PFSK-1 (cell line): ENCODE data around the gene PTRH1.

Source experiments
- FOXP2 ChIP-seq: optimal IDR thresholded peaks from 2 replicates; pipeline ENCODE3; 2011; ENCODE audit warnings: borderline replicate concordance, control low read depth, inconsistent platforms; ENCODE audit not compliant: insufficient read depth; ENCODE audit errors: extremely low read length, extremely low read depth
- POLR2AphosphoS5 ChIP-seq: IDR thresholded peaks from 2 replicates; pipeline ENCODE4 v1.6.1; 2012; ENCODE audit warnings: low read depth, mild to moderate bottlenecking, control low read depth, low read length, moderate library complexity
- REST ChIP-seq, 2 experiments: IDR thresholded peaks; 2 replicates each; pipeline versions ENCODE4 v1.6.1 to v1.8.0; 2011 to 2012; ENCODE audit warnings: low read depth in 2 of 2, low read length in 2 of 2, control low read depth in 1 of 2, inconsistent platforms in 1 of 2, mild to moderate bottlenecking in 1 of 2, moderate library complexity in 1 of 2; ENCODE audit not compliant: insufficient read depth in 1 of 2
- SIN3A ChIP-seq: IDR thresholded peaks from 2 replicates; pipeline ENCODE4 v1.6.1; 2012; ENCODE audit warnings: mild to moderate bottlenecking, low read length, moderate library complexity, borderline replicate concordance; ENCODE audit not compliant: insufficient read depth
- TAF1 ChIP-seq: IDR thresholded peaks from 2 replicates; pipeline ENCODE4 v1.6.1; 2012; ENCODE audit warnings: low read length, control low read depth, borderline replicate concordance; ENCODE audit not compliant: insufficient read depth

The PTRH1 gene

GRCh38 chr9:127694890-127695720, 20.4 kb downstream of the PTRH1 start:
- no peak for TF ChIP-seq REST (IDR thresholded peaks at IDR 0.05; ENCODE audit: insufficient read depth in 1 of 2, low read depth in 2 of 2, low read length in 2 of 2)
- TF ChIP-seq POLR2AphosphoS5: no peak
- TF ChIP-seq TAF1: no peak
- no peak for TF ChIP-seq SIN3A
- TF ChIP-seq FOXP2: no peak

- TF ChIP-seq SIN3A (no peak), FOXP2 (no peak), REST (IDR thresholded peaks at IDR 0.05; ENCODE audit: insufficient read depth in 1 of 2, low read depth in 2 of 2, low read length in 2 of 2) (no peak), TAF1 (no peak), POLR2AphosphoS5 (no peak)
Measured at GRCh38 chr9:127693697-127694096, 21.8 kb downstream of the PTRH1 start.

- no peak for TF ChIP-seq FOXP2
- no peak for TF ChIP-seq REST (IDR thresholded peaks at IDR 0.05; ENCODE audit: insufficient read depth in 1 of 2, low read depth in 2 of 2, low read length in 2 of 2)
- no peak for TF ChIP-seq POLR2AphosphoS5
- TF ChIP-seq TAF1: no peak
- TF ChIP-seq SIN3A: no peak
Measured at GRCh38 chr9:127693143-127693542, 22.3 kb downstream of the PTRH1 start.

GRCh38 chr9:127692071-127692470, 23.4 kb downstream of the PTRH1 start:
- TF ChIP-seq FOXP2 (no peak), REST (IDR thresholded peaks at IDR 0.05; ENCODE audit: insufficient read depth in 1 of 2, low read depth in 2 of 2, low read length in 2 of 2) (no peak), TAF1 (no peak), SIN3A (no peak), POLR2AphosphoS5 (no peak)
